ENCODE measurements around the gene SLC12A3. TPM values are rescaled to one million over a fixed set of nuclear protein-coding genes. Genes with fewer than 3 reads are reported as not detected.

The SLC12A3 gene
- total RNA-seq, 1 donor from 2014 or later = not detected

- H3K4me3 ChIP-seq (ENCODE audit: low read depth, low read length) = no peak overlapping the region
- DNase-seq (ENCODE audit: low read depth) = no peak
- TF ChIP-seq CTCF (conservative IDR thresholded peaks at IDR 0.05; ENCODE audit: low read depth, low read length) = no peak
These were observed 32.2 kb downstream of the SLC12A3 start for GRCh38 chr16:56897026-56897799.

- no peak for TF ChIP-seq CTCF (conservative IDR thresholded peaks at IDR 0.05; ENCODE audit: low read depth, low read length)
- H3K4me3 ChIP-seq (ENCODE audit: low read depth, low read length) = no peak overlapping the region
- DNase-seq (ENCODE audit: low read depth) = no peak
These were observed 33.8 kb downstream of the SLC12A3 start for GRCh38 chr16:56898847-56899246.

DNA sequence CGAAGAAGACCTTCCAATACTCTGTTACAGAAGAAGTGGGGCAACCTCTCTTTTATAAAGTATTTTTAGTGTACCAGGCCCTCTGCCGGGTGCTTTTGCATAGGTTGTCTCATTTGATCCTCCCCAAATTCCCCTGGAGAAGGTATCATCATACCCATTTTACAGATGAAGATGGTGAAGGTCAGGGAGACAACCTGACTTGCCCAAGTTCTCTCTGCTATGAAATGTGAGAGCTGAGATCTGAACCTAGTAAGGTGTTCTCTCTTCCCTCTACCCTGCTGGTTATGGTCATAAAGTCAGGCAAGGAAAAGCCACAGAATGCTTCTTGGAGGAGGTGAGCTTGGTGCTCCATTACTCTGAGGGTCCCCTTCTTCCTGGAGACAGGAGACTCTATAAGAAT lies 38.9 kb downstream of the SLC12A3 start:
- no peak for TF ChIP-seq CTCF (conservative IDR thresholded peaks at IDR 0.05; ENCODE audit: low read depth, low read length)
- no peak for DNase-seq (ENCODE audit: low read depth)
- H3K4me3 ChIP-seq (ENCODE audit: low read depth, low read length) = no peak overlapping the region

GRCh38 chr16:56907401-56907800 lies 42.4 kb downstream of the SLC12A3 start:
- no peak for TF ChIP-seq CTCF (conservative IDR thresholded peaks at IDR 0.05; ENCODE audit: low read depth, low read length)
- H3K4me3 ChIP-seq (ENCODE audit: low read depth, low read length) = no peak overlapping the region
- DNase-seq (ENCODE audit: low read depth) = no peak

DNA sequence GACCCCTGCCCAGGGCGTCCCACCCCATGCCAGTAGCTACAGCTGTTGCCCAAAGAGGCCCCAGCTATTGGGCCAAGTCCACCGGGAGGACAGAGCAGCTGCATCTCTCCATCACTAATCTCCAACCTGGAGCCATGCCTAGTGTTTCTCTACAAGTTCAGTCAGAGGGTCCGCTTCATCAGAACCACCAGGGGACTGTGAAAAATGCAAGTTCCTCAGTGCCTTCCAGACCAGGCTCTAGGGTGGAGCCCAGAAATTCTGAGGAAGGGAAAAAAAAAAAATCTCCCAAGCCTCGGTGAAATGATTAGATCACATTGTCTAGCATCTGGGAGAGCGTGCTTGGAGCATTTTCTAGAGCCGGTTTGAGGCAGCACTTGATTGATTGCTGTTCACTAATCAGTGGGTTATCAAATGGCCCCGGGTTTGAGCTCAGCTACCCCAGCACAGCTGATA lies 44.5 kb downstream of the SLC12A3 start:
- no peak overlapping the region for H3K4me3 ChIP-seq (ENCODE audit: low read depth, low read length)
- DNase-seq (ENCODE audit: low read depth) = no peak
- no peak for TF ChIP-seq CTCF (conservative IDR thresholded peaks at IDR 0.05; ENCODE audit: low read depth, low read length)

DNA sequence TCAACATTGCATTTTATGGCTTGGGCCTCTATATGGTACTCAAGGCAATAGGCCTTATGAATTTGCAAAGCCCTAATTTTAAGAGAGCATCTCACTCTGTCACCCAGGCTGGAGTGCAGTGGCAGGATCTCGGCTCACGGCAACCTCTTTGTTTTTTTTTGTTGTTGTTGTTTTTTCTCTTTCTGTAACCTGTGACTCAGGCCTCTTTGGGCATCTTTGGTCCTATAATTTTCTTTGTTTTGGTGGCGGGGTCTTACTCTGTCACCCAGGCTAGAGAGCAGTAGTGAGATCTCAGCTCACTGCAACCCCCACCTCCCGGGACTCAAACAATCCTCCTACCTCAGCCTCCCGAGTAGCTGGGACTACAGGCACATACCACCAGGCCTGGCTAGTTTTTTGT lies 45.1 kb downstream of the SLC12A3 start:
- H3K4me3 ChIP-seq (ENCODE audit: low read depth, low read length) = no peak overlapping the region
- no peak for DNase-seq (ENCODE audit: low read depth)
- TF ChIP-seq CTCF (conservative IDR thresholded peaks at IDR 0.05; ENCODE audit: low read depth, low read length) = no peak

Data from epithelial cell of proximal tubule (primary cell).